LoVo (cell line): Measurements from ENCODE around the gene SUFU.

Experiments used
- DNase-seq: peaks from one replicate; pipeline ENCODE4 v3.0.0-alpha.2; 2016; ENCODE audit warnings: low spot score

The SUFU gene

GRCh38 chr10:102552533-102552932, 48.8 kb downstream of the SUFU start:
- no peak for DNase-seq

GRCh38 chr10:102553771-102554170, 50.0 kb downstream of the SUFU start:
- no peak for DNase-seq

GRCh38 chr10:102554531-102554930, 50.8 kb downstream of the SUFU start:
- DNase-seq, result no peak

- no peak for DNase-seq
Measured at GRCh38 chr10:102555781-102556328, 52.1 kb downstream of the SUFU start.

- no peak for DNase-seq
Measured at GRCh38 chr10:102557569-102557968, 53.8 kb downstream of the SUFU start.

- DNase-seq, result no peak
Measured at GRCh38 chr10:102559764-102560163, 56.0 kb downstream of the SUFU start.

- DNase-seq, result no peak
Measured at GRCh38 chr10:102564209-102564834, 60.5 kb downstream of the SUFU start.

GRCh38 chr10:102565793-102566192, 62.0 kb downstream of the SUFU start:
- DNase-seq, result no peak

- DNase-seq, result no peak
Measured at GRCh38 chr10:102578782-102579181, 75.0 kb downstream of the SUFU start.

- DNase-seq, result no peak
Measured at GRCh38 chr10:102579328-102579727, 75.6 kb downstream of the SUFU start.

GRCh38 chr10:102580230-102580629, 76.5 kb downstream of the SUFU start:
- no peak for DNase-seq

GRCh38 chr10:102581401-102581800, 77.6 kb downstream of the SUFU start:
- no peak for DNase-seq

- DNase-seq, result no peak
Measured at GRCh38 chr10:102581981-102582580, 78.3 kb downstream of the SUFU start.

GRCh38 chr10:102583435-102584417, 80.0 kb downstream of the SUFU start:
- DNase-seq, result peak; percentile 78

GRCh38 chr10:102585026-102585425, 81.3 kb downstream of the SUFU start:
- no peak for DNase-seq

GRCh38 chr10:102586858-102587257, 83.1 kb downstream of the SUFU start:
- no peak for DNase-seq

GRCh38 chr10:102588875-102589274, 85.1 kb downstream of the SUFU start:
- no peak for DNase-seq

- no peak for DNase-seq
Measured at GRCh38 chr10:102593074-102593803, 89.5 kb downstream of the SUFU start.

- no peak for DNase-seq
Measured at GRCh38 chr10:102593804-102594079, 90.0 kb downstream of the SUFU start.

GRCh38 chr10:102595293-102595692, 91.5 kb downstream of the SUFU start:
- DNase-seq, result no peak

GRCh38 chr10:102595897-102596296, 92.1 kb downstream of the SUFU start:
- no peak for DNase-seq

- peak; percentile 46 for DNase-seq
Measured at GRCh38 chr10:102596506-102596971, 92.8 kb downstream of the SUFU start.
